GM12878 (cell line): Measurements from ENCODE around the gene GGCT. TPM values are rescaled to one million over a fixed set of nuclear protein-coding genes. Genes with fewer than 3 reads are reported as not detected.
A peak's percentile ranks its signal among the peaks of the same experiment; 100 is the strongest.

ENCODE experiments used
- ATAC-seq: fragments of 200-7000 bp; cut with Tn5 transposase; 3 replicates; pipeline ENCODE4 v1.9.1; 2020; ENCODE audit warnings: mild to moderate bottlenecking, moderate library complexity
- BruUV-seq: library from RNA; stranded (reverse); fragments of 400-500 nt; replicated peaks from 2 replicates; lab custom pipeline; 2021; lab: Mats Ljungman, UMichigan
- CTCF ChIA-PET: fragments of 300-600 bp; sonication (Branson Sonifier 250); formaldehyde crosslinking; extraction: SDS; loops from one replicate; lab custom pipeline; 2021; ENCODE audit warnings: inconsistent platforms; lab: Yijun Ruan, JAX
- POLR2A ChIA-PET: fragments of 350-600 bp; formaldehyde crosslinking; extraction: SDS; loops from one replicate; lab custom pipeline; 2021; ENCODE audit warnings: inconsistent platforms; lab: Charles Lee
- RAD21 ChIA-PET: fragments of 300-600 bp; sonication (Branson Sonifier 250); formaldehyde crosslinking; loops from one replicate; lab custom pipeline; 2023; ENCODE audit warnings: antibody characterized with exemption; ENCODE audit not compliant: unreplicated experiment; lab: Charles Lee
- SMC1A ChIA-PET: fragments of 300-600 bp; sonication (Branson Sonifier 250); formaldehyde crosslinking; loops from one replicate; lab custom pipeline; 2023; ENCODE audit not compliant: unreplicated experiment, uncharacterized antibody; lab: Charles Lee
- DNase-seq: peaks from one replicate; pipeline ENCODE4 v3.0.0-alpha.2; 2011; ENCODE audit warnings: low read depth, low spot score
- FAIRE-seq: peaks from 3 replicates; lab custom pipeline; 2011; peaks lifted over from hg19 to GRCh38; lab: Jason Lieb, UNC
- H2AFZ ChIP-seq: 2 replicates; pipeline ENCODE4 v1.6.0; 2011; ENCODE audit warnings: low read depth, low read length, control low read depth; ENCODE audit not compliant: control insufficient read depth
- H3K27ac ChIP-seq: 2 replicates; pipeline ENCODE4 v1.5.1; 2011; ENCODE audit warnings: control low read depth; ENCODE audit not compliant: control insufficient read depth, insufficient read depth
- H3K27me3 ChIP-seq, 2 experiments: replicated peaks in 1 of 2; 2 replicates each; pipeline versions ENCODE4 v1.6.0 to v1.6.1; 2011; ENCODE audit warnings: low read length in 1 of 2; ENCODE audit not compliant: control insufficient read depth in 2 of 2, insufficient read depth in 2 of 2
- H3K36me3 ChIP-seq, 2 experiments: 2 replicates each; pipeline ENCODE4 v1.5.1; 2011; ENCODE audit warnings: low read length in 1 of 2; ENCODE audit not compliant: control insufficient read depth in 2 of 2, insufficient read depth in 2 of 2
- H3K4me1 ChIP-seq: 2 replicates; pipeline ENCODE4 v1.6.1; 2011; ENCODE audit warnings: mild to moderate bottlenecking, low read length, moderate library complexity, mixed read lengths; ENCODE audit not compliant: control insufficient read depth, insufficient read depth
- H3K4me2 ChIP-seq: 2 replicates; pipeline ENCODE4 v1.6.0; 2011; ENCODE audit warnings: control low read depth; ENCODE audit not compliant: control insufficient read depth, insufficient read depth
- H3K4me3 ChIP-seq: fragments of 200-600 bp; sonication (generic); 2 replicates; pipeline ENCODE4 v1.5.1; 2016
- H3K79me2 ChIP-seq: 2 replicates; pipeline ENCODE4 v1.6.0; 2011; ENCODE audit warnings: low read length; ENCODE audit not compliant: control insufficient read depth, insufficient read depth
- H3K9ac ChIP-seq: 2 replicates; pipeline ENCODE4 v1.8.0; 2011; ENCODE audit warnings: low read length, control low read depth, mixed read lengths; ENCODE audit not compliant: control insufficient read depth, insufficient read depth
- H3K9me3 ChIP-seq: replicated peaks from 3 replicates; pipeline ENCODE4 v1.5.1; 2011; ENCODE audit warnings: mild to moderate bottlenecking, low read length; ENCODE audit not compliant: control insufficient read depth, insufficient read depth
- H4K20me1 ChIP-seq: 2 replicates; pipeline ENCODE4 v1.6.0; 2011; ENCODE audit not compliant: control insufficient read depth, insufficient read depth
- BCL11A ChIP-seq: IDR thresholded peaks from 2 replicates; pipeline ENCODE4 v1.6.1; 2011; ENCODE audit warnings: low read depth, low read length
- CTCF ChIP-seq, 3 experiments: IDR thresholded peaks in 2 of 3; conservative IDR thresholded peaks in 1 of 3; 2 replicates each; pipeline ENCODE4 v1.5.1; 2011; ENCODE audit warnings: low read depth in 3 of 3, low read length in 3 of 3, mild to moderate bottlenecking in 3 of 3, control low read depth in 2 of 3, moderate library complexity in 2 of 3, inconsistent platforms in 1 of 3, mixed read lengths in 1 of 3; ENCODE audit not compliant: control insufficient read depth in 2 of 3, insufficient read depth in 1 of 3; ENCODE audit errors: extremely low read depth in 1 of 3
- DPF2 ChIP-seq: fragments of 450-650 bp; IDR thresholded peaks from 2 replicates; pipeline ENCODE4 v1.6.1; 2017; ENCODE audit warnings: mild to moderate bottlenecking
- IKZF2 ChIP-seq, 2 experiments: fragments of 450-650 bp; IDR thresholded peaks; 2 replicates each; pipeline ENCODE4 v1.6.1; 2017; ENCODE audit warnings: mild to moderate bottlenecking in 2 of 2, moderate library complexity in 2 of 2
- IRF4 ChIP-seq: IDR thresholded peaks from 2 replicates; pipeline ENCODE4 v1.6.1; 2011; ENCODE audit warnings: low read depth, low read length
- KLF5 ChIP-seq: fragments of 450-650 bp; IDR thresholded peaks from 2 replicates; pipeline ENCODE4 v1.6.1; 2014; ENCODE audit warnings: mild to moderate bottlenecking; ENCODE audit not compliant: partially characterized antibody
- LARP7 ChIP-seq: fragments of 450-650 bp; IDR thresholded peaks from 2 replicates; pipeline ENCODE4 v1.6.1; 2017; ENCODE audit warnings: mild to moderate bottlenecking
- NFYA ChIP-seq: IDR thresholded peaks from 2 replicates; pipeline ENCODE4 v1.6.1; 2011; ENCODE audit warnings: low read depth, mild to moderate bottlenecking, low read length, improper control_type of control experiment, borderline replicate concordance
- NR2F1 ChIP-seq: fragments of 450-650 bp; conservative IDR thresholded peaks from 2 replicates; pipeline ENCODE4 v1.6.1; 2017; ENCODE audit warnings: mild to moderate bottlenecking
- PKNOX1 ChIP-seq: fragments of 450-650 bp; IDR thresholded peaks from 2 replicates; pipeline ENCODE4 v1.6.1; 2016; ENCODE audit warnings: mild to moderate bottlenecking
- REST ChIP-seq: IDR thresholded peaks from 2 replicates; pipeline ENCODE4 v1.6.1; 2012; ENCODE audit warnings: mild to moderate bottlenecking, low read depth, low read length
- ZNF217 ChIP-seq: fragments of 450-650 bp; IDR thresholded peaks from 2 replicates; pipeline ENCODE4 v1.6.1; 2017; ENCODE audit warnings: antibody characterized with exemption, mild to moderate bottlenecking
- ZNF687 ChIP-seq: fragments of 450-650 bp; IDR thresholded peaks from 2 replicates; pipeline ENCODE4 v1.6.1; 2017; ENCODE audit warnings: mild to moderate bottlenecking, moderate library complexity
- in situ Hi-C: fragments of 300-500 bp; cut with MboI; formaldehyde crosslinking; loops from 9 replicates; pipeline ENCODE4 v1.14.3; 2018; ENCODE audit warnings: mixed read lengths
- intact Hi-C: fragments of 100-400 bp; cut with micrococcal nuclease; formaldehyde crosslinking; loops from one replicate; pipeline ENCODE4 v1.14.2; 2022; ENCODE audit not compliant: unreplicated experiment
- polyA plus RNA-seq, 11 experiments: library from polyadenylated mRNA; depleted of rRNA in 4 of 11; unstranded in 6 of 11; stranded (reverse) in 5 of 11; fragments of >200 nt; fragmentation: Nextera tagmentation in 4 of 11; fragmentation: Illumina TruSeq in 1 of 11; extraction: Ambion mirVana in 4 of 11; extraction: Trizol in 1 of 11; gene quantifications; 1 replicate in 1 of 11; 2 replicates in 10 of 11; pipeline versions ENCODE4 v1.2.1 to v1.2.3, GENCODE V29; 2011 to 2016; ENCODE audit warnings: inconsistent platforms in 2 of 11, missing spikeins in 2 of 11, low read depth in 1 of 11
- total RNA-seq, 4 experiments: library from RNA; depleted of rRNA in 3 of 4; stranded (reverse); fragments of >200 nt in 3 of 4; fragmentation: Illumina TruSeq in 1 of 4; extraction: Trizol in 1 of 4; gene quantifications; 2 replicates each; pipeline versions ENCODE4 v1.2.1 to v1.2.3, GENCODE V29; 2013 to 2021

The GGCT gene
- total and polyA plus RNA-seq, 10 of the 15 experiments (the other 5 are each of a cell fraction or from before 2014, with no cell fraction given) = 57.0 to 215 (median 92.3) TPM

GRCh38 chr7:30501264-30501663 lies 3.4 kb downstream of the GGCT start (continued):
- TF ChIP-seq REST = no peak
- TF ChIP-seq LARP7 = no peak
- no peak for TF ChIP-seq NFYA
- no peak for TF ChIP-seq KLF5
- no peak for TF ChIP-seq NR2F1

- no peak overlapping the region for H3K4me2 ChIP-seq
- TF ChIP-seq ZNF217 = 0 out of 2 replicates have a peak, but pooled peaks have one; percentile 30
- TF ChIP-seq ZNF687 = peak; percentile 54
- no peak for TF ChIP-seq PKNOX1
- TF ChIP-seq BCL11A = 0 out of 2 replicates have a peak, but pooled peaks have one; percentile 14
- no peak for TF ChIP-seq CTCF (IDR thresholded peaks at IDR 0.05 in 2 of 3, conservative IDR thresholded peaks at IDR 0.05 in 1 of 3; ENCODE audit: control insufficient read depth in 2 of 3, extremely low read depth in 1 of 3, insufficient read depth in 1 of 3, low read depth in 3 of 3, low read length in 3 of 3)
- TF ChIP-seq IKZF2 (IDR thresholded peaks at IDR 0.05) = peak; percentile 84 to 85; a peak in 3 of 4 replicates
- TF ChIP-seq DPF2 = peak; percentile 67; the same call in 1 of the 2 replicates
- 0 out of 2 replicates have a peak, but pooled peaks have one; percentile 38 for TF ChIP-seq NR2F1
- TF ChIP-seq IRF4 = no peak
These were observed 11.4 kb downstream of the GGCT start for GRCh38 chr7:30493228-30493627.

More at GRCh38 chr7:30493228-30493627, 11.4 kb downstream of the GGCT start:
- intact Hi-C loops (no loop called here), in situ Hi-C loops (no loop called here)
- CTCF ChIA-PET = no interaction called here
- SMC1A ChIA-PET = interaction anchor here (1.4 kb wide), 1 partner anchor 13 kb away, joined by 3 read pairs; no protein-coding TSS in a partner anchor
- Histone ChIP-seq H3K4me1 (no peaks in the 10 kb centered on the region), H3K27me3 (no peaks in the 10 kb centered on the region), H4K20me1 (no peaks in the 10 kb centered on the region), H3K9ac (no peak overlapping the region), H2AFZ (no peak overlapping the region), H3K4me3 (no peak overlapping the region), H3K9me3 (peaks cover 2% of the 10 kb centered on the region; the same call in 1 of the 3 replicates), H3K27ac (no peak overlapping the region), H3K79me2 (no peaks in the 10 kb centered on the region), H3K36me3 (peaks cover 0 to 4% of the 10 kb centered on the region in 2 experiments; a peak in 1 of 4 replicates)
- POLR2A ChIA-PET = no interaction called here
- FAIRE-seq (no peak), DNase-seq (no peak), ATAC-seq (peak; percentile 79)
- BruUV-seq = no TSS peak
- RAD21 ChIA-PET = interaction anchor here (0.7 kb wide), 1 partner anchor 64 kb away, joined by 3 read pairs; no protein-coding TSS in a partner anchor
